ENCODE measurements around the gene CNTNAP5.

Gene CNTNAP5

GRCh38 chr2:124894199-124894598, 869.1 kb downstream of the CNTNAP5 start:
- Mint-ChIP-seq H3K4me1 (no peaks in the 10 kb centered on the region), H3K36me3 (ENCODE audit: low read depth) (no peaks in the 10 kb centered on the region), H3K27me3 (no peaks in the 10 kb centered on the region), H3K9me3 (peaks cover 13% of the 10 kb centered on the region), H3K4me3 (no peak overlapping the region), H3K27ac (no peak overlapping the region)
- ATAC-seq: no peak
- DNase-seq: no peak

GRCh38 chr2:124898827-124899226, 873.7 kb downstream of the CNTNAP5 start:
- no peak for DNase-seq
- H3K27ac Mint-ChIP-seq: no peak overlapping the region
- H3K36me3 Mint-ChIP-seq (ENCODE audit: low read depth): no peaks in the 10 kb centered on the region
- no peaks in the 10 kb centered on the region for H3K27me3 Mint-ChIP-seq
- no peaks in the 10 kb centered on the region for H3K4me1 Mint-ChIP-seq
- peaks cover 9% of the 10 kb centered on the region for H3K9me3 Mint-ChIP-seq
- ATAC-seq: no peak
- no peak overlapping the region for H3K4me3 Mint-ChIP-seq

- no peaks in the 10 kb centered on the region for H3K9me3 Mint-ChIP-seq
- ATAC-seq (no peak), DNase-seq (no peak)
- no peaks in the 10 kb centered on the region for H3K4me1 Mint-ChIP-seq
- no peak overlapping the region for H3K4me3 Mint-ChIP-seq
- no peak overlapping the region for H3K27ac Mint-ChIP-seq
- no peaks in the 10 kb centered on the region for H3K36me3 Mint-ChIP-seq (ENCODE audit: low read depth)
- no peaks in the 10 kb centered on the region for H3K27me3 Mint-ChIP-seq
These were observed 883.3 kb downstream of the CNTNAP5 start for GRCh38 chr2:124908411-124908810.

DNA sequence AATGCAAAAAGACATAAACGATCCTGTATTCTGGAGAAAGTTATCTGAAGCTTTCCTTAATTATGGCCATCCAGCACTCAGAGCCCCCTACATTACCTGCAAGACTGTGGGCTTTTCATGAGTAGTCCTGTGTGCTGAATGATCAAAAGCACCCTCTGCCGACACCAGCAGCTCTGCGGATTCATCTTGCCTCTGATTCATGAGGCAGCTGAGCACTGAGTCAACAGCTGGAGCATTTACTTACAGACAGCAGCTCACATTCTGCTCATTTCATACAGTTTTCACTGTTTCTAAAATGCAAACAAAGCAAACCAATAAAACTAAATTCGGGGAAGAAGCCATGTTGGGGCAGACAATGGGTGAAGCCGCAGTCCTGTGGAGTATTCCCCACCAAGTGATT, 886.5 kb downstream of the CNTNAP5 start:
- no peak overlapping the region for H3K4me3 Mint-ChIP-seq
- H3K9me3 Mint-ChIP-seq: no peaks in the 10 kb centered on the region
- DNase-seq: no peak

DNA sequence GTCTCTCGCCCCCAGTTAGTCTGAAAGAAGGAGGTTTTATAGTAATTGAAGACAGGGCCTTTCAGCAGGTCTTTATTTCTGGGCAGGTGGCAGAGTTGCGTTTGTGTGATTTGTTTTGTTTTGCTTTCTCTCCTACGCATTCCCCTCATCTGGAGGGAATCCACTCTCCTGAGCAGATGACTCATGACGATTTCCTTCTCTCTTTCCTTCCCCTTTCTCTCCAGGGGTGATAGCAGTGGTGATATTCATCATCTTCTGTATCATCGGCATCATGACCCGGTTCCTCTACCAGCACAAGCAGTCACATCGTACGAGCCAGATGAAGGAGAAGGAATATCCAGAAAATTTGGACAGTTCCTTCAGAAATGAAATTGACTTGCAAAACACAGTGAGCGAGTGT, 888.8 kb downstream of the CNTNAP5 start:
- no peaks in the 10 kb centered on the region for H3K36me3 Mint-ChIP-seq (ENCODE audit: low read depth)
- no peak overlapping the region for H3K27ac Mint-ChIP-seq
- H3K4me3 Mint-ChIP-seq: no peak overlapping the region
- no peak for ATAC-seq
- no peaks in the 10 kb centered on the region for H3K4me1 Mint-ChIP-seq
- DNase-seq: no peak
- H3K27me3 Mint-ChIP-seq: no peaks in the 10 kb centered on the region
- H3K9me3 Mint-ChIP-seq: peaks cover 4% of the 10 kb centered on the region

More for the DNA sequence above, 886.5 kb downstream of the CNTNAP5 start:
- H3K4me1 Mint-ChIP-seq: no peaks in the 10 kb centered on the region
- H3K27me3 Mint-ChIP-seq: no peaks in the 10 kb centered on the region
- H3K27ac Mint-ChIP-seq: no peak overlapping the region
- ATAC-seq: no peak
- no peaks in the 10 kb centered on the region for H3K36me3 Mint-ChIP-seq (ENCODE audit: low read depth)

- Mint-ChIP-seq H3K27me3 (no peaks in the 10 kb centered on the region), H3K4me1 (no peaks in the 10 kb centered on the region), H3K36me3 (ENCODE audit: low read depth) (no peaks in the 10 kb centered on the region), H3K27ac (no peak overlapping the region), H3K4me3 (no peak overlapping the region), H3K9me3 (peaks cover 4% of the 10 kb centered on the region)
- no peak for ATAC-seq
- no peak for DNase-seq
These were observed 890.5 kb downstream of the CNTNAP5 start for GRCh38 chr2:124915567-124915966.

DNA sequence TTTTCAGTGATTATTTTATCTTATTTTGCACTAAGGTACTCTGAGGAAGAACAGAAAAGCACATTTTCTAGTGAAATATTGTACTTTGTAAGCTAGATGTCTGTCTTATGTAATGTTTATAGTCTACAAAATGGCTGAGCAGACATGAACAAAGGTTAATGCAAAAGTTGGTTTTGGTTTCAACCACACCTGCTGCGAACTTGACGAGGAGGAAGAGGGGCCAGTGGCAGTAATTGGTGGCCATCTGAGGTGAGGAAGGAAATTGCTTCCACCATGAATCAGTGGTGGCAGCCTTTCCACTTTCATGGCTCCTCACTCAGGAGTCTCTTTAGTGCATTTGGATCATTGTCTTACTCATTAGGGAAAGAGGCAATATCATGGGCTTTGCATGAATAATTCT, 894.2 kb downstream of the CNTNAP5 start:
- Mint-ChIP-seq H3K9me3 (peaks cover 8% of the 10 kb centered on the region), H3K4me1 (no peaks in the 10 kb centered on the region), H3K27me3 (no peaks in the 10 kb centered on the region), H3K36me3 (ENCODE audit: low read depth) (no peaks in the 10 kb centered on the region), H3K4me3 (no peak overlapping the region), H3K27ac (no peak overlapping the region)
- ATAC-seq (no peak), DNase-seq (no peak)

- no peak overlapping the region for H3K4me3 Mint-ChIP-seq
These were observed 895.4 kb downstream of the CNTNAP5 start for GRCh38 chr2:124920448-124920847.

DNA sequence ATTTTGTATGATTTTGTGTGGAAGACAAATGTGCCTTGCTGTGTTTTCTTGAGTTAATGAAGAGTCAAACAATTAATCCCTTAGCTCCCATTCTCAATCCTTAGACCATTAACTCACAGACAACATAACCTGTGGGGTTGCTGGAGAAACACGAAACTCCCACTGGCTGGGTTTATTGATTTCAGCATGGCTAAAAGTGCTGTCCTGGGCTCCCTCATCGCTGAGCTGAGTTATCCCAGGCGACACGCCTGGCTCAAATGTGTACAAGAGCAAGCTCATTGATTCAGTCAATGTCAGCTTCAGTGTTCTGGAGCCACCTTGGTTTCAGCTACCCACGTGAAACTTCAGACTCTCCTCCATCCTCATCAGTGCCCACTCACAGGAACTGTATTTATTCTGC, 896.1 kb downstream of the CNTNAP5 start:
- H3K4me1 Mint-ChIP-seq: no peaks in the 10 kb centered on the region
- no peak overlapping the region for H3K4me3 Mint-ChIP-seq
- H3K27me3 Mint-ChIP-seq: no peaks in the 10 kb centered on the region
- DNase-seq (no peak), ATAC-seq (no peak)
- H3K36me3 Mint-ChIP-seq (ENCODE audit: low read depth): no peaks in the 10 kb centered on the region
- H3K27ac Mint-ChIP-seq: no peak overlapping the region
- peaks cover 11% of the 10 kb centered on the region for H3K9me3 Mint-ChIP-seq

More at GRCh38 chr2:124920448-124920847, 895.4 kb downstream of the CNTNAP5 start:
- H3K27me3 Mint-ChIP-seq: no peaks in the 10 kb centered on the region
- DNase-seq (no peak), ATAC-seq (no peak)
- no peaks in the 10 kb centered on the region for H3K4me1 Mint-ChIP-seq
- peaks cover 8% of the 10 kb centered on the region for H3K9me3 Mint-ChIP-seq
- no peaks in the 10 kb centered on the region for H3K36me3 Mint-ChIP-seq (ENCODE audit: low read depth)
- H3K27ac Mint-ChIP-seq: no peak overlapping the region

GRCh38 chr2:124923097-124923496, 898.0 kb downstream of the CNTNAP5 start:
- Mint-ChIP-seq H3K9me3 (peaks cover 17% of the 10 kb centered on the region), H3K4me3 (no peak overlapping the region), H3K27me3 (no peaks in the 10 kb centered on the region), H3K36me3 (ENCODE audit: low read depth) (no peaks in the 10 kb centered on the region), H3K27ac (no peak overlapping the region), H3K4me1 (no peaks in the 10 kb centered on the region)
- no peak for ATAC-seq
- no peak for DNase-seq

GRCh38 chr2:124933883-124934282, 908.8 kb downstream of the CNTNAP5 start:
- Mint-ChIP-seq H3K4me1 (no peaks in the 10 kb centered on the region), H3K4me3 (no peak overlapping the region), H3K9me3 (peaks cover 14% of the 10 kb centered on the region), H3K27ac (no peak overlapping the region), H3K27me3 (no peaks in the 10 kb centered on the region), H3K36me3 (ENCODE audit: low read depth) (no peaks in the 10 kb centered on the region)
- DNase-seq (no peak), ATAC-seq (no peak)

GRCh38 chr2:124953921-124954320, 928.8 kb downstream of the CNTNAP5 start:
- H3K9me3 Mint-ChIP-seq: peaks cover 27% of the 10 kb centered on the region
- DNase-seq (no peak), ATAC-seq (no peak)
- H3K27ac Mint-ChIP-seq: no peak overlapping the region
- no peaks in the 10 kb centered on the region for H3K27me3 Mint-ChIP-seq
- H3K4me3 Mint-ChIP-seq: no peak overlapping the region
- no peaks in the 10 kb centered on the region for H3K4me1 Mint-ChIP-seq
- no peaks in the 10 kb centered on the region for H3K36me3 Mint-ChIP-seq (ENCODE audit: low read depth)

GRCh38 chr2:124959581-124959980, 934.5 kb downstream of the CNTNAP5 start:
- ATAC-seq (no peak), DNase-seq (no peak)
- Mint-ChIP-seq H3K36me3 (ENCODE audit: low read depth) (no peaks in the 10 kb centered on the region), H3K27ac (no peak overlapping the region), H3K4me1 (no peaks in the 10 kb centered on the region), H3K4me3 (no peak overlapping the region), H3K9me3 (peaks cover 13% of the 10 kb centered on the region), H3K27me3 (no peaks in the 10 kb centered on the region)

GRCh38 chr2:124961132-124961531, 936.0 kb downstream of the CNTNAP5 start:
- H3K27ac Mint-ChIP-seq: no peak overlapping the region
- ATAC-seq (no peak), DNase-seq (no peak)
- no peaks in the 10 kb centered on the region for H3K36me3 Mint-ChIP-seq (ENCODE audit: low read depth)
- no peak overlapping the region for H3K4me3 Mint-ChIP-seq
- H3K27me3 Mint-ChIP-seq: no peaks in the 10 kb centered on the region
- H3K9me3 Mint-ChIP-seq: peaks cover 13% of the 10 kb centered on the region
- no peaks in the 10 kb centered on the region for H3K4me1 Mint-ChIP-seq

Measured in activated naive CD8-positive, alpha-beta T cell treated with anti-CD3 and anti-CD28 coated beads, Interleukin-2, amount 50 U/mL, for 24 hours (primary cell).